Activated CD8-positive, alpha-beta T cell treated with anti-CD3 and anti-CD28 coated beads for 36 hours (primary cell): ENCODE data around the gene ERBB2. TPM values are rescaled to one million over a fixed set of nuclear protein-coding genes. Genes with fewer than 3 reads are reported as not detected.
A peak's percentile ranks its signal among the peaks of the same experiment; 100 is the strongest.

Source experiments
- ATAC-seq: fragments of 200-7000 bp; cut with Tn5 transposase; one replicate; pipeline ENCODE4 v1.10.0; 2021; ENCODE audit warnings: mild to moderate bottlenecking, moderate library complexity
- CTCF ChIA-PET: fragments of 350-600 bp; sonication (Branson Sonifier 250); formaldehyde crosslinking; loops from one replicate; lab custom pipeline; 2021; ENCODE audit warnings: antibody characterized with exemption; lab: Charles Lee
- POLR2A ChIA-PET: fragments of 350-600 bp; sonication (Branson Sonifier 250); formaldehyde crosslinking; loops from one replicate; lab custom pipeline; 2021; ENCODE audit warnings: antibody characterized with exemption; lab: Charles Lee
- DNase-seq: peaks from one replicate; pipeline ENCODE4 v3.0.0-alpha.2; 2020
- H3K27ac Mint-ChIP-seq: one replicate; pipeline ENCODE4 v1.8.0; 2021; ENCODE audit warnings: mild to moderate bottlenecking, mixed read lengths
- H3K27me3 Mint-ChIP-seq: one replicate; pipeline ENCODE4 v1.8.0; 2021; ENCODE audit warnings: mixed read lengths
- H3K36me3 Mint-ChIP-seq: one replicate; pipeline ENCODE4 v1.8.0; 2021; ENCODE audit warnings: low read depth, mixed read lengths
- H3K4me1 Mint-ChIP-seq: one replicate; pipeline ENCODE4 v1.8.0; 2021; ENCODE audit warnings: low read depth, mixed read lengths
- H3K4me3 Mint-ChIP-seq: one replicate; pipeline ENCODE4 v1.8.0; 2021; ENCODE audit warnings: mild to moderate bottlenecking, moderate library complexity, mixed read lengths
- H3K9me3 Mint-ChIP-seq: one replicate; pipeline ENCODE4 v1.8.0; 2021; ENCODE audit warnings: mixed read lengths
- CTCF ChIP-seq: fragments of 200-600 bp; IDR thresholded peaks from one replicate; pipeline ENCODE4 v1.8.0; 2022; ENCODE audit warnings: antibody characterized with exemption, mild to moderate bottlenecking
- intact Hi-C: fragments of 100-400 bp; cut with micrococcal nuclease; formaldehyde crosslinking; loops from one replicate; pipeline ENCODE4 v1.10.0; 2022
- total RNA-seq, 2 experiments: library from RNA; stranded (reverse); gene quantifications; one replicate each; pipeline ENCODE4 v1.2.3, GENCODE V29; 2021

ERBB2 gene
- total RNA-seq, 2 experiments from 2014 or later, result 5.2 TPM

GRCh38 chr17:39667262-39667944 lies 32.5 kb upstream of the ERBB2 start:
- DNase-seq (peak; percentile 27), ATAC-seq (no peak)
- CTCF ChIA-PET, result interaction anchor here (0.6 to 12.7 kb wide), 8 partner anchors 8 to 50 kb away, joined by 3 to 146 read pairs (median 9); no protein-coding TSS in a partner anchor
- H3K4me1 Mint-ChIP-seq, result peaks cover 10% of the 10 kb centered on the region
- no peak overlapping the region for H3K27ac Mint-ChIP-seq
- H3K36me3 Mint-ChIP-seq, result no peaks in the 10 kb centered on the region
- no peak for TF ChIP-seq CTCF
- H3K4me3 Mint-ChIP-seq, result peak overlapping the region; percentile 60
- intact Hi-C loops, result no loop called here
- POLR2A ChIA-PET, result interaction anchor here (1.0 to 2.1 kb wide), 3 partner anchors 12 to 14 kb away, joined by 3 to 7 read pairs (median 4); no protein-coding TSS in a partner anchor
- no peaks in the 10 kb centered on the region for H3K9me3 Mint-ChIP-seq
- H3K27me3 Mint-ChIP-seq, result peaks cover 15% of the 10 kb centered on the region

GRCh38 chr17:39667945-39668924 lies 31.6 kb upstream of the ERBB2 start, which contains the start of gene PNMT:
Gene PNMT, plus strand, starts transcription at chr17:39668453. Its CDS starts 23 bp downstream, at chr17:39668476.
- peak; percentile 76 for TF ChIP-seq CTCF
- DNase-seq, result peak; percentile 82
- ATAC-seq, result peak; percentile 83
- CTCF ChIA-PET, result interaction anchor here (0.6 to 12.7 kb wide), 22 partner anchors 8 to 649 kb away, joined by 3 to 146 read pairs (median 4); partner anchors contain the start of genes MIEN1 and PGAP3
- peak within 1 kb of the TSS; percentile 60 for H3K4me3 Mint-ChIP-seq
- H3K4me1 Mint-ChIP-seq, result peaks cover 10% of the 10 kb centered on the region
- no peaks in the 10 kb centered on the region for H3K36me3 Mint-ChIP-seq
- intact Hi-C loops, result no loop called here
- H3K9me3 Mint-ChIP-seq, result no peaks in the 10 kb centered on the region
- no peak within 1 kb of the TSS for H3K27ac Mint-ChIP-seq
- POLR2A ChIA-PET, result interaction anchor here (0.6 to 3.8 kb wide), 3 partner anchors 11 to 17 kb away, joined by 4 to 16 read pairs (median 4); no protein-coding TSS in a partner anchor
- peaks cover 15% of the 10 kb centered on the region for H3K27me3 Mint-ChIP-seq

DNA sequence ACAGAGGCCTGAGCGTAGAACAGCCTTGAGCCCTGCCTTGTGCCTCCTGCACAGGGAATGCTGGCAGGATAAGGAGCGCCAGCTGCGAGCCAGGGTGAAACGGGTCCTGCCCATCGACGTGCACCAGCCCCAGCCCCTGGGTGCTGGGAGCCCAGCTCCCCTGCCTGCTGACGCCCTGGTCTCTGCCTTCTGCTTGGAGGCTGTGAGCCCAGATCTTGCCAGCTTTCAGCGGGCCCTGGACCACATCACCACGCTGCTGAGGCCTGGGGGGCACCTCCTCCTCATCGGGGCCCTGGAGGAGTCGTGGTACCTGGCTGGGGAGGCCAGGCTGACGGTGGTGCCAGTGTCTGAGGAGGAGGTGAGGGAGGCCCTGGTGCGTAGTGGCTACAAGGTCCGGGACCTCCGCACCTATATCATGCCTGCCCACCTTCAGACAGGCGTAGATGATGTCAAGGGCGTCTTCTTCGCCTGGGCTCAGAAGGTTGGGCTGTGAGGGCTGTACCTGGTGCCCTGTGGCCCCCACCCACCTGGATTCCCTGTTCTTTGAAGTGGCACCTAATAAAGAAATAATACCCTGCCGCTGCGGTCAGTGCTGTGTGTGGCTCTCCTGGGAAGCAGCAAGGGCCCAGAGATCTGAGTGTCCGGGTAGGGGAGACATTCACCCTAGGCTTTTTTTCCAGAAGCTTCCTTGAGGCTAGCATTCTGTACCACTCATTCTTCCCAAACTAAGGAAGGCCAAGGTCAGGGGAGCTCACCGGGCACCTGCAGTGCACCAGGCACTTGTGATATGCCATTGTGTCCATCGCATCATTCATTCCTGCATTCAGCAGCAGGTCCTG lies 29.7 kb upstream of the ERBB2 start:
- no peak for ATAC-seq
- H3K27me3 Mint-ChIP-seq, result peaks cover 15% of the 10 kb centered on the region
- H3K9me3 Mint-ChIP-seq, result no peaks in the 10 kb centered on the region
- intact Hi-C loops, result no loop called here
- H3K27ac Mint-ChIP-seq, result no peak overlapping the region
- no peak for DNase-seq
- no peaks in the 10 kb centered on the region for H3K36me3 Mint-ChIP-seq
- CTCF ChIA-PET, result interaction anchor here (0.7 to 12.7 kb wide), 9 partner anchors 9 to 84 kb away, joined by 3 to 146 read pairs (median 5); partner anchors contain the start of gene PGAP3
- POLR2A ChIA-PET, result interaction anchor here (0.6 to 3.8 kb wide), 3 partner anchors 9 to 1252 kb away, joined by 3 to 16 read pairs (median 3); no protein-coding TSS in a partner anchor
- TF ChIP-seq CTCF, result no peak
- H3K4me3 Mint-ChIP-seq, result no peak overlapping the region
- H3K4me1 Mint-ChIP-seq, result peaks cover 12% of the 10 kb centered on the region

DNA sequence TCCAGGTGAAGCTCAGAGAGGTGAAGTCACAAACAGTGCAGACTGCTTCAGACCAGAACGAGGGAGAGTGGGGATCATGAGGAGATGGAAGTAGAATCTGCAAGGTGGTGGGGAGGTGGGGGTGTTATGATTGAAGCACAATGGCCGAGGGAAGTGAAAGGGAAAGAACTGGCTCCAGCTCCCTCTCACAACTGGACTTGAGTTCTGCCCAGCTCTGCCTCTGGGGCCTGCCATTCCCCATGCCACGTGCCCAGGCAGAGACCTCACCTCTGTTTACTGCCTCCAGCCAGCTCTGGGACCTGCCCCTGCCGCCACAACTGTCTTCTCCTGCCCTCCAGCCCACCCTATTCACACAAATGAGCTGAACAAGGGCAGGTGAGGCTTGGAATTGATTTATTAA lies 29.1 kb upstream of the ERBB2 start:
- Mint-ChIP-seq H3K27ac (no peak overlapping the region), H3K4me1 (peaks cover 18% of the 10 kb centered on the region), H3K9me3 (no peaks in the 10 kb centered on the region), H3K36me3 (no peaks in the 10 kb centered on the region), H3K4me3 (no peak overlapping the region), H3K27me3 (peaks cover 15% of the 10 kb centered on the region)
- DNase-seq (no peak), ATAC-seq (no peak)
- no peak for TF ChIP-seq CTCF
- POLR2A ChIA-PET, result interaction anchor here (0.6 to 3.8 kb wide), 3 partner anchors 8 to 113 kb away, joined by 3 to 16 read pairs (median 3); no protein-coding TSS in a partner anchor
- CTCF ChIA-PET, result interaction anchor here (0.7 to 12.7 kb wide), 11 partner anchors 9 to 309 kb away, joined by 3 to 146 read pairs (median 4); partner anchors contain the start of gene PGAP3
- intact Hi-C loops, result no loop called here
